ENCODE data around the gene CD163. TPM values are rescaled to one million over a fixed set of nuclear protein-coding genes. Genes with fewer than 3 reads are reported as not detected.

Gene CD163
- total RNA-seq, result not detected in 2 replicates

GRCh38 chr12:7503686-7504415 is at the start of gene CD163:
Gene CD163 (minus strand): TSS chr12:7503777. CDS start chr12:7503690, 87 bp downstream.

DNA sequence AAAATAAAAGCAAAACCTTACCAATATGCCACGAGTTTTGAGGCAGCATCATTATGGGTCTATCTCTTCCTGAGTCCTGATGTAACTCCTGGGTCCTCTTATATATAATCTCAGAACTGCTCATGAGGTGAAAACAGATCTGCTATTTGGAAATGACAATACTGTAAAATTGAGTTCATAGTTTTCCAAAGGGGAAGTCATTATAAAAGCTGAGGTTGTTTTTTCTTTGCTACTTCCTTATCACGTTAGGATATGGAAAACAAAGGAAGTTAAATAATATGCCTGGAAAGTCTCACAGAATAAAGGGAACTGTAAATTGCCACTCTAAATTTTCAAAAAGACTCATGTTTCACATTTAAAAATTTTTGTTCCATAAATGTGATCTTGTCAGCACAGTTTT is 59.5 kb downstream of the CD163 start, which contains the start of gene CD163L1:
TSS of gene CD163L1 (minus strand) at position 78 of the 400 bp plus-strand sequence. CDS start at position 52, 26 bp downstream.

Other genes with a start within 250 kb of the CD163 start
- gene ACSM4, start 199.7 kb downstream of the CD163 start, total RNA-seq, result not detected in 2 replicates
- 5.8 and 13.8 TPM in 2 replicates for gene CD163L1, start 59.6 kb downstream of the CD163 start, total RNA-seq
- gene APOBEC1, start 162.1 kb upstream of the CD163 start, total RNA-seq, result not detected in 2 replicates
- 0.15 TPM in 1 of 2 replicates, not detected in the other for gene GDF3, start 192.0 kb upstream of the CD163 start, total RNA-seq
- gene DPPA3, start 207.7 kb upstream of the CD163 start, total RNA-seq, result not detected in 2 replicates
- gene CLEC4C, start 243.6 kb upstream of the CD163 start, total RNA-seq, result not detected in 2 replicates

All from epithelial cell of umbilical artery (primary cell).